ENCODE data around the gene GEMIN2.
"Not testable (repeated sequence)": the region's sequence is repeated elsewhere in the genome, so short reads cannot be mapped to it uniquely, and the experiment has no call there.

The GEMIN2 gene, protein sequence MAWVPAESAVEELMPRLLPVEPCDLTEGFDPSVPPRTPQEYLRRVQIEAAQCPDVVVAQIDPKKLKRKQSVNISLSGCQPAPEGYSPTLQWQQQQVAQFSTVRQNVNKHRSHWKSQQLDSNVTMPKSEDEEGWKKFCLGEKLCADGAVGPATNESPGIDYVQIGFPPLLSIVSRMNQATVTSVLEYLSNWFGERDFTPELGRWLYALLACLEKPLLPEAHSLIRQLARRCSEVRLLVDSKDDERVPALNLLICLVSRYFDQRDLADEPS

DNA sequence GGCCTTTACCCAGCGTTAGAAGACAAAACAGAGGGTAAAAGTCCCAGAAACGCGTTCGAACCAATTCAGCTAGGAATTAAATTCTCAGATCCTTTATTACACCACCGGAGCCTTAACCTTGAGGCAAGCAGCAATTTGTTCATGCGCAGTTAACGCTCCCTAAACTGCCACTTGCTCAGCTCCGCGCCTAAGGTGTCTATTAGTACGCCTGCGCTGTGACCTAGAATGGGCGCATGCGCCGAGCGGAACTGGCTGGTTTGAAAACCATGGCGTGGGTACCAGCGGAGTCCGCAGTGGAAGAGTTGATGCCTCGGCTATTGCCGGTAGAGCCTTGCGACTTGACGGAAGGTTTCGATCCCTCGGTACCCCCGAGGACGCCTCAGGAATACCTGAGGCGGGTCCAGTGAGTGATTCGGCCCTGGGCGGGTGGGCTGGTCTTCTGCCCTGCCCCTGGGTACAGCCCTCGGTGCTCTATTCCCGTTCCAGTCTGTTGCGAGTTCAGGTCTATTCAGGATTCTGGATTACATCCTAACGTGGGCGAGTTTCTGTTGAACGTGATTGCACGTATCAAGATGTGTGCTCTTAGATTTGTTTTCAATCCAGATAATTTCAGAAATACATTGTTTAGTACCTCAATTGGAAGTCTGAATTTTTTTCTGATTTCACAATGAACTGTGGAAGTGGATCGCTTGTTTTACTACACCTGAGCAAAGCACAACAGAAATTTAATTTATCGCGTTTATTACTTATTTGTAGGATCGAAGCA lies at the start of gene GEMIN2:
TSS of gene GEMIN2 (plus strand) at position 251 of the 766 bp plus-strand sequence. CDS start at position 267, 16 bp downstream.
- DNase-seq (ENCODE audit: low read depth, low spot score), result peak; percentile 80

DNA sequence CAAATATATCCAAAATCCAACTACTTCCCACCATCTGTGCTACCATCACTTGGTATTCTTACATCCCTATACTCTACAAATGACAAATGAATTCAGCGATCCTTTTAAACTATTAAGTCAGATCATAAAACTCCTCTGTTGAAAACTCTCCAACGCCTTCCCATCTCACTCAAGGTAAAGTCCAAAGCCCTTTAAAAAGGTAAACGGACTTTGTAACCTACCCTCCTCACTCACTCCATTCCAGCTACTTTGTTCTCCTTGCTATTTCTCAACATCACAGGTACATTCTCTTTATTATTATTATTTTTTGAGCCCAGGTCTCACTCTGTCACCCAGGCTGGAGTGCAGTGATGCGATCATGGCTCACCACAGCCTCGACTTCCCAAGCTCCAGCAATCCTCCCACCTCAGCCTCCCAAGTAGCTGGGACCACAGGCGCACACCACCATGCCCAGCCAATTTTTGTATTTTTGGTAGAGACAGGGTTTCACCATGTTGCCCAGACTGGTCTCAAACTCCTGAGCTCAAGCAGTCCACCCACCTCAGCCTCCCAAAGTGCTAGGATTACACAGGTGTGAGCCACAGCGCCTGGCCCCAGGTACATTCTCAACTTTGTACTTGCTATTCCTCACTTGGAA lies 44.8 kb upstream of the GEMIN2 start:
- not testable (repeated sequence) for DNase-seq (ENCODE audit: low read depth, low spot score)

DNA sequence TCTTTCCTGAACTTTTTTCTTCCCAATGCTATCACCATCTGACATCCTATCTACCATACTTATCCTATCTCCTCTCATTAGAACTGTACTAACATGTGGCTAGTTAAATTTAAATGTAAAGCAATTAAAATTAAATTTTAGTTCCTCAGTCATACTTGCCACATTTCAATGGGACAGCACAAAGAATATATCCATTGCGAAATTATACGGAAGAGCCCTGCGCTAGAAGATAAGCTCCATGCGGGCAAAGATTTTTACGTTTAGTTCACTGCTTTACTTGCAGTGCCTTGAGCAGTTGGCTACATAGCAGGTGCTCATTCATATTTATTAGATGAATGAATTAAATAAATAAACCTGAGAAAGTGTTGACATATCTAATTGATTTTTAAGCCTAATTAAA lies 44.2 kb upstream of the GEMIN2 start:
- no peak for DNase-seq (ENCODE audit: low read depth, low spot score)

DNA sequence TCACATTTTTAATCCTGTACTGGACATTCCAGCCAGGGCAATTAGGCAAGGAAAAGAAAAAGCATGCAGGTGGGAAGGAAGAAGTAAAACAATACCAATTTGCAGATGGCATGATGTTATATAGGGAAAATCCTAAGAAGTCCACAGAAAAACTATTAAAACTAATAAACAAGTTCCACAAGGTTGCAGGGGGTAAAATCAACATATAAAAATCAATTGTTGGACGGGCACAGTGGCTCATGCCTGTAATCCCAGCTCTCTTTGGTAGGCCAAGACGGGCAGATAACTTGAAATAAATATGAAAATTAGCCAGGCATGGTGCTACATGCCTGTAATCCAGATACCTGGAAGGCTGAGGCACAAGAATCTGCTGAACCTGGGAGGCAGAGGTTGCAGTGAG lies 43.0 kb upstream of the GEMIN2 start:
- DNase-seq (ENCODE audit: low read depth, low spot score), result no peak

DNA sequence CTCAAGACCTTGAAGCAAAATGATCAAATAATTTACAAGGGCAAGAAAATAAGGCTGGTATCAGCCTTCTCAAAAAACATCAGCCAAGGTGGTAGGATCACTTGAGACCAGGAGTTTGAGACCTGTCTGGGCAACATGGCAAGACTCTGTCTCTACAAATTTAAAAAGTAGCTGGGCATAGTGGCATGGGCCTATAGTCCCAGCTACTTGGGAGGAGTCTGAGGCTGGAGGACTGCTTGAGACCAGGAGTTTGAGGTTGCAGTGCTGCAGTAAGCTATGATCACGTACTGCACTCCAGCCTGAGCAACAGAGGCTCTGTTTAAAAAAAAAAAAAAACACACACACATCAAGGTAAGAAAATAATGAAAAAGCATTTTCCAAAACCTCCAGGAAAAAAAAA lies 33.2 kb upstream of the GEMIN2 start:
- DNase-seq (ENCODE audit: low read depth, low spot score), result no peak

DNA sequence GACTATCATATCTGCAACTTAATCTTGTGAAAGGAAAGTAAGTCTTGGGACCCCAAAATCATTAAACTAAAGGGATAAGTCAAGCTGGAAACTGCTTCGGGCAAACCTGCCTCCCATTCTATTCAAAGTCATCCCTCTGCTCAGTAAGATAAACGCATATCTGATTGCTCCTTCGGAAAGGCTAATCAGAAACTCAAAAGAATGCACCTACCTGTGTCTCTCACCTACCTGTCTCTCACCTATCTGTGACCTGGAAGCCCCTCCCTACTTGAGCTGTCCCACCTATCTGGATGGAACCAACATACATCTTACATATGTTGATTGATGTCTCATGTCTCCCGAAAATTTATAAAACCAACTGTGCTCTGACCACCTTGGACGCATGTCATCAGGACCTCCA lies 31.0 kb upstream of the GEMIN2 start:
- no peak for DNase-seq (ENCODE audit: low read depth, low spot score)

DNA sequence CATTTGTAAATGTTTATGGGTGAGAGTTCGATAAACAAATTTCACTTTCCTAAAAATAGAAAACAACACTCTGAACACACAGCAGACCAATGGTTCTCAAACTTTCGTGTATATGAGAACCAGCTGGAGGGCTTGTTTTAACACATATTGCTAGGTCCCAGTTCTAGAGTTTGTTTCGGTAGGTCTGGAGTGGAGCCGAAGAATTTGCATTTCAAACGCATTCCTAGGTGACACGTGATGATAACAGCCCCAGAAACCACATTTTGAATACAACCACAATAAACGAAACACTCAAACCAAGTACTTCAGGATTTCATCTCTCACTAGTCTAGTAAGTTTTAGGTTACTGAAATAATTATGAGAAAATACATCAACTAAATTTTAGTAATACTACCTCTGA lies 28.2 kb upstream of the GEMIN2 start:
- no peak for DNase-seq (ENCODE audit: low read depth, low spot score)

DNA sequence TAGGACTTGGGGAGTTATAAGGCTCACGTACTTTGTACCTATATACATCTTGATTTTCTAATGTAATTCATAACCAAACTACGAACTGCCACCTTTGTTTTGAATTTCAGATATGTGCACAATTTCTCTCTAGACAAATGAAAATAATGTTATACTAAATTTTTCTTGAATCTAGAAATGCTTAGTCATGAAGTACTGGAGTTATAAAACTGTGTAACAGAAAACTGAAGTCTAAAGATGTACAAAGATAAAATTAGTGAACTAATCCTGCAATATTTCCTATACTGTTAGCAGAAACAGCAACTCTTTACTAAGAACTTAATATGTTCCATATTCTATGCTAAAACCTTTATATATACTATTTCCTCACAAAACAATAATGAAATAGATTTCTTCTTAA lies 26.6 kb upstream of the GEMIN2 start:
- no peak for DNase-seq (ENCODE audit: low read depth, low spot score)

DNA sequence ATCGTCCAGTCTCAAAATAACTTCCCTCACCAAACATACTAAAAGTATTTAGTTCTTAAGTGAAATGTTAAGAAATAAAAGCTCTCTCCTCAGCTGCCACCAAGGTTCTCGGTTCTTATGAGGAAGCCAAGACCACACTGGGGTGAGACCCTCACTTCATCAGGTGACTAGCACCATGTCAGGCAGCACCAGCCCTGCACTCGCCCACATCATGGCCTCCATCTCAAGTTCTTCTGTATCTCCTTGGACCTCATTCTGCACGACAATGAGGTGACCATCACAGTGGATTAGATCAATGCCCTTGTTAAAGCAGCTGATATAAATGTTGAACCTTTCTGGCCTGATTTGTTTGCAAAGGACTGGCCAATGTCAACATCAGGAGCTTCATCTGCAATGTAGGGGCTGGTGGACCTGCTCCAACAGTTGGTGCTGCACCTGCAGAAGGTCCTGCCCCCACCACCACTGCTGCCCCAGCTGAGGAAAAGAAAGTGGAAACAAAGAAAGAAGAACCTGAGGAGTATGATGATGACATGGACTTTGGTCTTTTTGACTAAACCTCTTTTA lies 23.5 kb upstream of the GEMIN2 start:
- no peak for DNase-seq (ENCODE audit: low read depth, low spot score)

DNA sequence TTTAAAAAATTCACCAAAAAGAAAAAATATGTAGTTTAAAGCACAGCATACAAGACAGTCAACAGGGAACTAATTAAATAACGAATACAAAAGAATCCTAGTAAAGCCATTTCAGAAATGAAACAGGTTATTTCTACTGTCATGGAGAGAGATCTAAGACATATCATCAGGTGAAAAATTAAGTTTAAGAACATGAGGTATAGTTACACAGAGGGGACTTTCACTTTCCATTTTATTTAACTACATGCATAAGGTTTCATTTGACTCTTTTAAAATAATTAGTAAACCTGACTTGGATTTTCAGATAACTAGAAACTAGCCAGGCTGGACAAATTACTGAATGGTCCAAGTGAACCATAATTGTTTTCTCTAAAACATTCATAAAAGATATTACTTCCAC lies 22.4 kb upstream of the GEMIN2 start:
- DNase-seq (ENCODE audit: low read depth, low spot score), result no peak

DNA sequence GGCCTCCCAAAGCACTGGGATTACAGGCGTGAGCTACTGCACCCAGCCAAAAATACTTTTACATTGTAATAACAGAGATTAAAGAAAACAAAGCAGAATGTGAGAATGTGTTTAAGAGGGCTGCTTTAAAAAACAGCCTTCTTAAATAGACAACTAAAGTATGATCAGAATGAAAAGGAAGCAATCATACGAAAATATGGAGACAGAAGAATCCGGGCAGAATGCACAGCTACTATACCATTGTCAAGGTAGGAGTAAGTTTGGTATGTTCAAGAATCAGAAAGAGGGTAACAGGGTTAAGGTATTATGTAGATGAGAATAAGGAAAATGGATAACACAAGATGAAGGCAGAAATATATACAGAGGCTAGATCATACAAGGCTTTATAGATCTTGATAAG lies 19.6 kb upstream of the GEMIN2 start:
- DNase-seq (ENCODE audit: low read depth, low spot score), result no peak

DNA sequence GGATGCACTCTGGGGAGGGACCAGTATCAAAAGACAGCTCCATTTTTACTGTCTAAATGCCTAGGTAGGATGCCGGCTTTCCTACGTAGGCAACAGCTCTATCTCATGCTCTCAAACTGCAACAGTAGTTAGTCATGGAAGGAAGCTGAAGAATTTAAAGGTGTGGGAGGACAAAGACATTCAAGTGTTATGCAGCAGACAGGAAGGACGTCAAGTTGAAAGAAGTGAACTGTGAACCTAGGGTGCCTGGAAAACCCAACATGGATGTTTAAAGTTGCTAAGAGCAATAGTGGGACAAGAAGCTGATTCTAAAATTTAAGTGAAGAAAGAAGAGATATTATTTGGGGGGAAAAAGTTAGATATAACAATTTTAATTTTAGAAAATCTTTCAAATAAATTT lies 17.0 kb upstream of the GEMIN2 start:
- no peak for DNase-seq (ENCODE audit: low read depth, low spot score)

DNA sequence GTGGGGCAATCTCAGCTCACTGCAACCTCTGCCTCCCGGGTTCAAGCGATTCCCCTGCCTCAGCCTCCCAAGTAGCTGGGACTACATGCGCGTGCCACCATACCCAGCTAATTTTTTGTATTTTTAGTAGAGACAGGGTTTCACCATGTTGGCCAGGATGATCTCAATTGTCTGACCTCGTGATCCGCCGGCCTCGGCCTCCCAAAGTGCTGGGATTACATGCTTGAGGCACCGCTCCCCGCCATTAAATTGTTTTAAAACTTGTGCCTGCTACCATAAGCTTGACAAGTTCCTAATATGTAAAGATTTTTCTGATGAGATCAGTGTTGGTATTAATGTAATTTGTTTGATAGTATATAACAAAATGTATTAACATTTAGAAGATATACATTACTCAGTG lies 14.9 kb upstream of the GEMIN2 start:
- DNase-seq (ENCODE audit: low read depth, low spot score), result not testable (repeated sequence)

DNA sequence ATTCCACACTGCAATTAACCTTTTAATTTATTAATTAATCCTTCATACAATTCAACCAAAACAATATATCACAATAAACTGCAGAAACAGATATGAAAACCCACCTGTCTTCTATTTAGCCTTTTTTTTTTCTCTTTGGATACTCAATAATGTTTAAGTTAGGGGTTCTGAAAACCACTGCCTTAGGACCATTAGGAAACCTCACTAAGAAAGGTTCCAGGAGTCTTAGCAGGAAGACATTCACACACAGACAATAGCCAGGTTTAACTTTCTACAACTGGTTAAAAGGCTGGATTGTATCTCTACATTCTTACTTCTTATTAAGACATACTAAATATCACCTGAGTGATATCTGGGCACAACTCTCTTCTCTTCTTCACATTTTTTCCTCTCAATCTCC lies 14.4 kb upstream of the GEMIN2 start:
- DNase-seq (ENCODE audit: low read depth, low spot score), result no peak

DNA sequence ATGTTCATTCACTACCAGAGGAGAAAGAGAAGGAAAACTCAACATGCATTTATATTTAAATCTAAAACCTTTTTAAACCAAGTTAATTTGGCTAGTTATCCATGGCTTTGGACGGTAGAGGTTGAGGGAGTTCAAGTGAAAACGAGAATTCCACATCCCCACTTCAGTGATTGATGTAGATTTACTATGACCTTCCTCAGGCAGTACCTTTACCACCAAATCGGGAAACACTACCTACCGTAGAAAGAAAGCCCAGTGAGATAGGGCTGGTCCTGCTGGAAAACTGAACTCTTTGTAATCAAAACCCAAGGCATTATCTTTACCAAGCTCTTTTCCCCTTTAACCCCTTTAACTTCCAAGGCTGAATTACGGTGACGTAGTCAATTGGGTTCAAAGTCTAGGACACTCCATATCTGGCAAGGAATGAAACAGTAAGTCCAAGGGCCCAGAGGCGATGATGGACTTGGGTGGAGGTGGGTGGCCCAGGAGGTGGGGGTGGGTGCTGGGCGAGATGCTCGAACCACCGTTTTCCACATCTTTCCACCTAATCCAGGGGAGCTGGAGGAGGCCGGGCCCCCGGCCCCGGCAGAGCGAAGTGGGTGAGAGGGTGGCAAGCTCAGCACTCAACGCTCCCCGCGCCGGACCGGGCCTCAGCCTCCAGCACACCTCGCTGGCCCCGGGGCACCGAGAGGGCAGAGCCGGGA lies 11.7 kb upstream of the GEMIN2 start:
- DNase-seq (ENCODE audit: low read depth, low spot score), result no peak

DNA sequence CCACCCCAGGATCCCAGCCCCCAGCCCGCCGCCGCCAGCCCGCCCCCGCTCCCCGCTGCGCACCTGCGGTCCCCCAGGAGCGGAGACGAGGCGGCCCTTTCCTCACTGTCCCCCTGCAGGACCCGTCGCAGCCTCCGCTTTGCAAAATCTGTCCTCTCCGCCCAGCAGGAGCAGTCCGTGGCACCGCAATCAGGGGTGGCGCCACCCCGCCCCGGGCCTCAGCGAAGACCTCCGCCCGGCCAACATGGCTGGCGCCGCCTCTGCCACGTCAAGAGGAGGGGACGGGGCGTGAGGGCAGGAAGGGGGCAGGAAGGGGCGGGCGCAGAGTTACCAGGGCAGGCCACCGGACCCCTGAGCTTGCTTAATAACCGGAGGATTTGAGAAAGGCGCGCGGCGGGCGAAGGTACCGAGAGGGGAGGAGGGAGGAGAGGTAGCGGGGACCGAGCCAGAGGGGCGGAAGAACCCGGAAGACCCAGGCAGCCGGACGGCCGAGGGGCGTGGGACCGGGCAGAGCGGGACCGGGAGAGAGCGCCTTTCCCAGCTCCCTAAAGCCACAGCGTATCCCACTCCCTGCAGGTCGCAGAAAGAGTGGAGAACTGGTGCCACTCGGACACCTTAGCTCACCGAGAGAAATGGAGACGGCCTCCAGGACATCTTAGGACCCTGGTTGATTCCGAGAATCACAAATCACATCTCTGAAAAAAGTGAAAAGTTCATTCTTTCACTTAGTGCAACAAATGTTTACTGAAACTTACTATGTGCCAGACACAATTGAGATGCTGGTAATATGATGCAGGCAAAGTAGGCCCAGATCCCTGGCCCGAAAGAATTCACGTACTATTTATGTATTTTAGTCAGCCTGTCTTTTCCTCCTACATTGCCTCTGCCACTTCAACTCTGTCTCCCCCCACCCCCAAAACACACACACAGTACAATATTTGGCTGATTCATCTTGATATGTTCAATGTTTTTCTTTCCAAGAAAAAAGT lies 10.9 kb upstream of the GEMIN2 start, which contains the start of gene SEC23A:
TSS of gene SEC23A (minus strand) at position 267 of the 989 bp plus-strand sequence. CDS start 7,117 bp downstream, outside the sequence.
- peak; percentile 50 for DNase-seq (ENCODE audit: low read depth, low spot score)

DNA sequence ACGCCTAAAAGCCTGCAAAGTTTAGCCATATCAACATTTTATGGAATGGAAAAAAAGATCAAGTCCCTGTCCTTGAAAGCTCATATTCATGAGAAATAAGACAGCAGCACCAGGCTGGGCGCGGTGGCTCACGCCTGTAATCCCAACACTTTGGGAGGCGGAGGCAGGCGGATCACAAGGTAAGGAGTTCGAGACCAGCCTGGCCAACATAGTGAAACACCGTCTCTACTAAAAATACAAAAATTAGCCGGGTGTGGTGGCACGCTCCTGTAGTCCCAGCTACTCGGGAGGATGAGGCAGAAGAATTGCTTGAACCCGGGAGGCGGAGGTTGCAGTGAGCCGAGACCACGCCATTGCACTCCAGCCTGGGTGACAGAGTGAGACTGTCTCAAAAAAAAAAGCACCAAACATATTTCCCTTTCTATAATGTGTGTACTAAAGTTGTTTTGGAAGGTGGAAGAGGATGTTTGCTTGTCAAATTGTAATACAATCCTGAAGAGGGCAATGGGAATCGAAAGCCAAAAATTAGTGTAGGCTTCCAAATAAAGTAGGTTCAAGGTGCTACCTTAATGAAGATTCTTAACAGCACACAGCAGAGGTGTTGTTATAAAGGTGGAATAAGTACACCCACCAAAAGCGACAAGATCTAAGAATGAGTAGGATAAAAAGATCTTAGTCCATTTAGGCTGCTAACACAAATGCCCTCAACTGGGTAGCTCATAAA lies 9.9 kb upstream of the GEMIN2 start:
- DNase-seq (ENCODE audit: low read depth, low spot score), result not testable (repeated sequence)

DNA sequence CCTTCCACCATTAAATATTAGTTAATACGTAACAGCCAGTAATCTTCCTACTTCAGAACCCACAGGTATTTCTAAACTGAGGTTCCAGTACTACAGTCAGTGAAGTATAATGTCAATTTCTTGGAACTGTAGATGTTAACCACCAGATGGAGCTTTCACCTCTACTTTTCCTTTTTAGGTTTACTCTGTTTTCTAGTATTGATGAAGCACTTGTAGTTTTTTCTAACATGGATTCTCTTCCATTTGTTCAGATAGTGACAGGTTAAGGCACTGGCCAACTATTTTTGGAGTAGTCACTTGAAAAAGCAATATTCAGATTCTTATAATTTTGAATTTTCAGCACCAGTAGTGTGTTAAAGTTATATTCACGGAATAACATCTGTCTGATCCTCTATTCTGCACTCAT lies 6.5 kb upstream of the GEMIN2 start:
- no peak for DNase-seq (ENCODE audit: low read depth, low spot score)

DNA sequence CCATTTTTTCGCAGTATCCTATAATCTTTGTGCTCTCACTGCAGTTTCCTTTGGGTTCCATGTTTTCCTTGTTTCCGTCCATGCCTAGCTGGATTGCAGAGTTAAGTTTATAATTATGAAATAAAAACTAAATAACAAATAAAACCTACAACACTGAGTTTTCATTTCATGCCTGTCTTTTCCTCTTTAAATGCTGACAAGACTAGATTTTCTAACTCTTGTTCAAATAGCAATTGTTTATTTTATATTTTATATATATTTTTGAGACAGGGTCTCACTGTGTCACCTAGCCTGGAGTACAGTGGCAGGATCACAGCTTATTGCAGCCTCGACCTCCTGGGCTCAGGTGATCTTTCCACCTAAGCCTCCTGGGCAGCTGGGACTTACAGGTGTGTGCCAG lies 5.3 kb upstream of the GEMIN2 start:
- DNase-seq (ENCODE audit: low read depth, low spot score), result no peak
